ENCODE data around the gene IFI27.

DNA sequence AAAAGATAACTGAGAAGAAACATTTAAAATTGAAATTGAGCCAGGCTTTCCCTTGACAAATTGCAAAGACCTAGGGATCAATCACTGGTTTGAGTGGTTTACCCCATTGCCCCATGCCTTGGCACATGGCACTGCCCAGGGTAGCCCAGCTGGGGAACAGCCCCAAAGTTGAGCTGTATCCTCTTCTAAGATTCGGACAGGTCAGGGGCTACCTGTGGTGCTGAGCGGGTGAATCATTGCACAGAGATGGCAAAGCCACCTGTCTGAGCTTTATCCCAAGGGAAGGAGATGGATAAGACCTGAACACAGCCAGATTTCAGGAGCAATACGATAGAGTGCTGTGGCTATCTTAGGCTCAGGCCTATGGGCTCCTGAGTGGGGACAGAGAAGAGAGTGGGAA lies 11.9 kb downstream of the IFI27 start:
- TF ChIP-seq POLR2A (IDR thresholded peaks at IDR 0.05; ENCODE audit: low read length), result no peak
- no peak for TF ChIP-seq GATA1 (IDR thresholded peaks at IDR 0.05; ENCODE audit: low read depth, low read length)

All from erythroblast (primary cell).